OCI-M2 (cell line): Measurements from ENCODE around the gene AKR1B15.

Experiments
- DNase-seq: peaks from one replicate; lab custom pipeline; 2025; ENCODE audit not compliant: unreplicated experiment; lab: John Stamatoyannopoulos, UW

AKR1B15 gene

GRCh38 chr7:134611611-134612151, 62.8 kb downstream of the AKR1B15 start:
- DNase-seq: no peak

- no peak for DNase-seq
Measured at GRCh38 chr7:134612197-134612596, 63.3 kb downstream of the AKR1B15 start.

- DNase-seq: no peak
Measured at GRCh38 chr7:134613623-134614347, 64.9 kb downstream of the AKR1B15 start.

- no peak for DNase-seq
Measured at GRCh38 chr7:134616611-134617010, 67.7 kb downstream of the AKR1B15 start.

- no peak for DNase-seq
Measured at GRCh38 chr7:134618756-134619530, 70.0 kb downstream of the AKR1B15 start.

GRCh38 chr7:134619627-134620331, 70.9 kb downstream of the AKR1B15 start:
- no peak for DNase-seq

GRCh38 chr7:134622303-134622995, 73.5 kb downstream of the AKR1B15 start:
- no peak for DNase-seq

- no peak for DNase-seq
Measured at GRCh38 chr7:134623193-134623592, 74.3 kb downstream of the AKR1B15 start.

GRCh38 chr7:134625550-134625949, 76.6 kb downstream of the AKR1B15 start:
- no peak for DNase-seq

- DNase-seq: no peak
Measured at GRCh38 chr7:134627109-134627774, 78.3 kb downstream of the AKR1B15 start.

- DNase-seq: no peak
Measured at GRCh38 chr7:134627775-134628153, 78.9 kb downstream of the AKR1B15 start.

GRCh38 chr7:134629445-134629844, 80.5 kb downstream of the AKR1B15 start:
- DNase-seq: no peak
